NCI-H146 treated with DMSO at 0.1 percent for 48 hours (cell line): Measurements from ENCODE around the gene KRT28.

Experiments
- DNase-seq: peaks from one replicate; lab custom pipeline; 2025; ENCODE audit not compliant: unreplicated experiment; lab: John Stamatoyannopoulos, UW

KRT28 gene

GRCh38 chr17:40799859-40800258, at the start of gene KRT28:
TSS of gene KRT28 (minus strand) at chr17:40799959. CDS start at chr17:40799893, 66 bp downstream.
- DNase-seq: no peak

DNA sequence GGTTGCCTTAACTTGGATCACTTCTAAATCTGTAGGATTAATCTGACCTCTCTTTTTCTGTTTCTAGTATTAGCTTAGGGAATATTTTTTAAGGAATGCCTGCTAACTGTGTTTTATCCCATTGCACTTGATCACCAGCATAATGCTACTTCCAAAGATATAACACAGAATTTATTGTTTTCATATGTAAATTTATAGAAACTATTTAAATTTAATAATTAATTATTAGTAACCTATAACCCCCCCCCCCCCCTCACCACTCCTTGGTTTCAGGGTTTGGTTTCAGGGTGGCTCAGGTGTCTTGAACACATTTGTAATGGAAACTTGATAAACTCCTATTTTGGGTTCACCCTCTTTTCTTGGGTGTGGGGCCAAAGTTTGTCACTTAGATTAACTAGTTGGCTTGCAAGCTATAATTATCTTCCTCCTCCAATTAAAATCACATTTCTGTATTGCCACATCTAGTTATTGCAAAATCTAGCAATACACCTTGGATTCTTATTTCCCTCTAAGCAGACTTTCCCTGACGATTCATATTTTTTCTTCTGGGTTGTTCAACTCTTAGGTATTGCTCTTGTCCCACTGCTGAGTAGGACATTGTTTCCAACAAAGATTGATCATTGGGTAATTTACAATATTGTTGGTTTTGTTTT, 49.0 kb upstream of the KRT28 start:
- no peak for DNase-seq

GRCh38 chr17:40846515-40847144, 46.9 kb upstream of the KRT28 start:
- DNase-seq: no peak

- no peak for DNase-seq
These were observed 44.9 kb upstream of the KRT28 start for GRCh38 chr17:40844671-40845107.

- no peak for DNase-seq
These were observed 43.5 kb upstream of the KRT28 start for GRCh38 chr17:40843242-40843641.

GRCh38 chr17:40841246-40841645, 41.5 kb upstream of the KRT28 start:
- DNase-seq: no peak

- DNase-seq: no peak
These were observed 39.4 kb upstream of the KRT28 start for GRCh38 chr17:40839194-40839593.

GRCh38 chr17:40836020-40836419, 36.3 kb upstream of the KRT28 start:
- DNase-seq: no peak

DNA sequence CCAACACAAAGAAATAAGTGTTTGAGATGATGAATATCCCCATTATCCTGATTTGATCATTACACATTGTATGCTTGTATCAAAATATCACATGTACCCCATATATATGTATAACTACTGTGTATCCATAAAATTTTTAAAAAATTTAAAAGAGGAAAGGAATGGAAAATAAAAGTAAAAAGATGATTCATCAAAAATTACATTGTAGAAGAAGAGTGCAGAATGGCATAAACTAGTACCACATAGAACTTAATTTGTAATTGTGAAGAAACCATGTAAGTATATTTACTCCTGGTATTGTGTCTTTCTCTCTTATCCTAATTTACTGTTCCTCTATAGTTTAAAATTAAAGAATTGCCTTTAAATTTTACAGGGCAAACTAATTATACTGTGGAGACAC, 34.1 kb upstream of the KRT28 start:
- no peak for DNase-seq

- DNase-seq: no peak
These were observed 33.1 kb upstream of the KRT28 start for GRCh38 chr17:40832840-40833239.

DNA sequence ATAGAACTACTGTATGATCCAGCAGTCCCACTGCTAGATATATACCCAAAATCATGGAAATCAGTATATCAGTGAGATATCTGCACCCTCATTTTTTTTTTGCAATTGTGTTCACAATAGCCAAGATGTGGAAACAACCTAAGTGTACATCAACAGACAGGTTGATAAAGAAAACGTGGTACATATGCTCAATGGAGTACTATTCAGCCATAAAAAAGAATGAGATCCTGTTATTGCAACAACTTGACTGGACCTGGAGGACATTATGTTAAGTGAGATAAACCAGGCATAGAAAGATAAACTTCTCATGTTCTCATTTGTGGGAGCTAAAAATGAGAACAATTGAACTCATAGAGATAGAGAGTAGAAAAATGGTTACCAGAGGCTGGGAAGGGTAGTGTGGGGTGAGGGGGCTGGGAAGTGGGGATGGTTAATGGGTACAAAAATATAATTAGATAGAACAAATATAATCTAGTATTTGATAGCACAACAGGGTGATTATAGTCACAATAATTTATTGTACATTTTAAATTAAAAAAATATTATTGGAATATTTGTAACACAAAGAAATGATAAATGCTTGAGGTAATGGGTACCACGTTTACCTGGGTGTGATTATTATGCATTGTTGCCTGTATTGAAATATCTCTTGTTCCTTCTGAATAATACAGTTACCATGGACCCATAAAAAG, 30.5 kb upstream of the KRT28 start:
- no peak for DNase-seq

DNA sequence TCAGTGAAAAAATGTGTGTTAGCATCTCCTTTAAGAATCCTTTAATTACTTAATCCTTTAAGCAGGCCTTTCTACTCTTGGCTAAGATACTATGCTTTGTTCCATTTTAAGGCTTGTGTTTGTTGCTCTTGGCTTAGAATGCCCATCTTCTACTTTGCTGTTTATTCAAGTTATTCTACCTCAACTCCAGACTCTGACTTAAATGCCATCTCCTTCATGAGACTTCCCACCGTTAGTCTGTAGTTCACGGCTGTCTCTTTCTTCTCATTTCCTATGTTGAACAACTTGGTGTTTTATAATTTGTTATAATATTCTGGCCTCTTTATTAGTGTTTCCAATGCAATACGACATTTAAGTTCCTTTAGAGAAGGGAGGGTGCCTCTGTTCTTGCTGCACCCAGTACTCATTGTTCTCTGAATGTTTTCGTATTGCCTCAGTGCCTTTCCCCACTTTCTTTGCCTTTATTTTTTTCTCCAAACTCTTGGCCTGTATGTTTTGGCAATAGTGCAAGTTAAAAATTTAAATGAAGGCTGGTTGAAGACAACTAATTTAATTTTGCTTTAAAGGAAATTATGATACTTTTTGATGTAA, 28.8 kb upstream of the KRT28 start:
- no peak for DNase-seq

DNA sequence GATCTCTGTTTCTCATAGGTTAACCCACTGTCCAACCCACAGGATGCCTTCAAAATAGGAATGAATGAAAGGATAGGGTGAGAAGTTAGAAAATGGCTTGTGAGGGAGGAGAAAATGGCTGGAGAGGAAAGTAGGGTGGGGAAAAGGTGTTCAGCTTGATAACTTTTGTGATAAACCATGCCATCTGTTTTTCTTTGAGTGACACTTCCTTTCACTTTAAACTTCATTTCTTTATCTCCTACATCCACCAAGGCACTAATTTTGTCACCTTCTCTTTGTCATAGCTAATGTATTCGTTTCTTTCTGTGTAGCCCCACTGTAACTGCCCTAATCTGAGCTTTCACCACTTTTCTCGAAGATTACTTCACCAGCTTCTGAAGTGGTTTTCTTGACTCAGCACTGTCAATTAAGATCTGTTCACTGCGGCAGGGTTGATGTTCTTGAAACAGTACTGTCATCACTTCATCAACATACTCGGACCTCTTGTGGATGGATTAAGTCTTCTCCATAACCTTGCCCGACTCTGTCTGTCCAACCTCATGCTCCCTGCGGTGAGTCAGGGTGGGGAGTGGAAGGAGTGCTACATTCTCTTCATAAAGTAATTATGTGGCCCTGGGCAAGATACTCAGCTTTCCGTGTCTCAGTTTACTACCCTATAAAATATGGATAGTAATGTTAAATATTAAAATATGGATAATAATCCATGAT, 28.1 kb upstream of the KRT28 start:
- no peak for DNase-seq

DNA sequence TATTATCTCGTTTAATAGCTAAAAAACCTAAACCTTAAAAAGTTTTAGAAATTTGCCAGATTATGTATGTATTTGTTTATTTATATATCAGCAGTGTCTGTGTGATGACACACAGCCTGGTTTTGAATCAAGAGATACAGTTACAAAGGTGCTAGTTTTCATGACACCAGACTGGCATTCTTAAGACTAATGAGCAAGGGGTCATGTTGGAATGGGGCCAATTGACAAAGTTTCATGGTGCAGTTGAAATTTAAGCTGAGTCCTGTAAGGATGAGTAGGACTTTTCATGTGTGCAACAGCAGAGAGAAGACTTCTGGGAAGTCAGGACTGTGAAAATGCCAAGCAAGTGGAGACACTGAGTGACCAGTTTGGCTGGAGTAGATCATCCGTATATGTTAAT, 25.8 kb upstream of the KRT28 start:
- DNase-seq: no peak

- no peak for DNase-seq
These were observed 24.5 kb upstream of the KRT28 start for GRCh38 chr17:40824015-40824832.

- DNase-seq: no peak
These were observed 22.5 kb upstream of the KRT28 start, which contains the start of gene KRT10 for GRCh38 chr17:40822132-40822812. TSS of gene KRT10 (minus strand) at chr17:40822614. CDS start at chr17:40822585, 29 bp downstream.

GRCh38 chr17:40821536-40821935, 21.8 kb upstream of the KRT28 start:
- DNase-seq: no peak

DNA sequence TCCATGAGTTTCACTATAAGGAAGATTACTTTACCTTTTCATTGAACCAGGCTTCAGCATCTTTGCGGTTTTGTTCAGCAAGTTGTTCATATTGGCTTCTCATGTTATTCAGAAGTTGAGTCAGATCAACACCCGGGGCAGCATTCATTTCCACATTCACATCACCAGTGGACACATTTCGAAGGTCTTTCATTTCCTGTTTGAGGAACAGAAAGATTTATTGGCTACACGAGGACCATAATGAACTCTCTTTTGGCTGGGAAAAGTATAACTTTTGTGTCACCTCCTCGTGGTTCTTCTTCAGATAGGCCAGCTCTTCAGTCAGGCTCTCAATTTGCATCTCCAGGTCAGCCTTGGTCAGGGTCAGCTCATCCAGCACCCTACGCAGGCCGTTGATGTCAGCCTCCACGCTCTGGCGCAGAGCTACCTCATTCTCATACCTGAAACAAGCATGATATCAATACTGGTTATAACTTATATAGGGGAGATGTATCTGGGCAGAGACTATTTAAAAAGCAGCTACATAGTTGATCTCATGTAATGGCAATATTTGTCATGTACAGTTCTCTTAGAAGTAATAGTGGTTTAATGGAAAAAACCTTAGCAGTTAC, 20.6 kb upstream of the KRT28 start:
- DNase-seq: no peak

GRCh38 chr17:40819528-40820125, 19.9 kb upstream of the KRT28 start:
- no peak for DNase-seq
